ENCODE data around the gene SLC12A7.

SLC12A7 gene

DNA sequence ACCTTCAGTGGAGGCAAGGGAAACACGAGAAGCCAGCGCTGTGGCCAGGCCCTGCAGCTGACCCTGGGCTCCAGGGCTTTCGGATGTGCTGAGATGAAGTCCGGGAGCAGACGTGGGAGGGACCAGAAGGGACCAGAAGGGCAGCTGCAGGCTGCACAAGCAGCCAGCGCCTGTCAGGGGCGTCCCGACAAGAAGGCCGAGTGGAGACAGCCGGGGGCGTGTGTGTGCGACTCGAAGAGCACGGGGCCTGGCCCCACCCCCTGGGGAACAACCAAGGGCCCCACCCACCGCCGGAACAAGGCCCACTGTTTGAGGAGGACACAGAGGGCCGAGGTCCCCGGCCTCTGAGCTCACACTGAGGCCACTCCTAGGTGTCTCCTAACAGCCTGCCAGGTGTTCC is 31.4 kb downstream of the SLC12A7 start:
- TF ChIP-seq ZFX (IDR thresholded peaks at IDR 0.05) = no peak
- TF ChIP-seq, protein P1, sequence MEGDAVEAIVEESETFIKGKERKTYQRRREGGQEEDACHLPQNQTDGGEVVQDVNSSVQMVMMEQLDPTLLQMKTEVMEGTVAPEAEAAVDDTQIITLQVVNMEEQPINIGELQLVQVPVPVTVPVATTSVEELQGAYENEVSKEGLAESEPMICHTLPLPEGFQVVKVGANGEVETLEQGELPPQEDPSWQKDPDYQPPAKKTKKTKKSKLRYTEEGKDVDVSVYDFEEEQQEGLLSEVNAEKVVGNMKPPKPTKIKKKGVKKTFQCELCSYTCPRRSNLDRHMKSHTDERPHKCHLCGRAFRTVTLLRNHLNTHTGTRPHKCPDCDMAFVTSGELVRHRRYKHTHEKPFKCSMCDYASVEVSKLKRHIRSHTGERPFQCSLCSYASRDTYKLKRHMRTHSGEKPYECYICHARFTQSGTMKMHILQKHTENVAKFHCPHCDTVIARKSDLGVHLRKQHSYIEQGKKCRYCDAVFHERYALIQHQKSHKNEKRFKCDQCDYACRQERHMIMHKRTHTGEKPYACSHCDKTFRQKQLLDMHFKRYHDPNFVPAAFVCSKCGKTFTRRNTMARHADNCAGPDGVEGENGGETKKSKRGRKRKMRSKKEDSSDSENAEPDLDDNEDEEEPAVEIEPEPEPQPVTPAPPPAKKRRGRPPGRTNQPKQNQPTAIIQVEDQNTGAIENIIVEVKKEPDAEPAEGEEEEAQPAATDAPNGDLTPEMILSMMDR (conservative IDR thresholded peaks at IDR 0.05) = no peak

DNA sequence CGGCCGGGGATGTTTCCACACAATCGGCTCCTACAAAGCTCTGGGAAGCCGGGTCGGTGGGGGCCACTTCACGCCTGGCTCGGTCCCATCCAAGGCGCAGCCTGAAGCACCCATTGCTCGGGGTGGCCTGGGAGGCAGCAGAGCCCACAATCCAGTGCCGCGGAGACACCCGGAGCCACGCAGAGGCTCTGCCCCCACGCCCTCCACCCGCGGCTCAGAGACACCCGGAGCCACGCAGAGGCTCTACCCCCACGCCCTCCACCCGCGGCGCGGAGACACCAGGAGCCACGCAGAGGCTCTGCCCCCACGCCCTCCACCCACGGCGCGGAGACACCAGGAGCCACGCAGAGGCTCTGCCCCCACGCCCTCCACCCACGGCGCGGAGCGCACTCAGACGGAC is 31.9 kb downstream of the SLC12A7 start:
- no peak for TF ChIP-seq ZFX (IDR thresholded peaks at IDR 0.05)
- H3K27ac ChIP-seq = no peak overlapping the region

More for the DNA sequence above, 31.4 kb downstream of the SLC12A7 start:
- H3K27ac ChIP-seq = no peak overlapping the region

DNA sequence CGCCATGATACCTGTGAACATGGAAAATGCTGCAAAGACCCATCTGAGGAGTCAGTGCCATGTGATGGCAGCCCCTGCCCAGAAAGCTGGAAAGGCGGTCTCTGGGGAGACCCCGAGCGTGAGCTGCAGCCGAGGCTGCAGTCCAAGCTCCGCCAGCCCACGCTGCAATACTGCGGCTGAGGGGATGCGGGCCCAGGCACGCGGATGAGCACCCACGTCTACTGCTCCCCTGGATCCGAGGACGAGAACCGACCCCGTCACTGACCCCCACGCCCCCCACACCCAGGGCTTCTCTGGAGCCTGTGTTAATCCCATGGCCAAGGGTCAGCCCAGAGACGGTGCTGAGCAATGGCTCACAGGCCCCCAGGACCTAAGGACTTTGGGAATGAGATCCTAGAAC is 32.4 kb downstream of the SLC12A7 start:
- TF ChIP-seq, protein P1 (conservative IDR thresholded peaks at IDR 0.05) = no peak
- no peak for TF ChIP-seq ZFX (IDR thresholded peaks at IDR 0.05)
- H3K27ac ChIP-seq = no peak overlapping the region

DNA sequence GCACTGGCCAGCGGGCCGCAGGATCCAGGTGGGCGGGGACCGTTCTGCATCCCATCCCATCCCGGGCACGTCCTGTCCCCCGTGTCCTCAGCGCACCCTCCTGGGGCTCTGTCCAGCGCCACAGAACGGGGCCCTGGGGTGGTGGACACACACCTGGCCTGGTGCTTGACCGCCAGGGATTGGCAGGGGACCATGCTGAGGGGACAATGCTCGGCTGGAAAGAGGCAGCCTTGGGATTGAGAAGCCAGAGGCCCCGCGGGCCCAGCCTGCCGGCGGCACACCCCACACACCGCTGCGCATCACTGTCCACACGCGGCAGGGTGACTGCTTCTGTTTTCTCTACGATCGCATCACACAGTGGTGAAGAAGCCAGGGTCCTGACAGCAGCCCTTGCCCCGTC is 33.0 kb downstream of the SLC12A7 start:
- H3K27ac ChIP-seq = no peak overlapping the region
- TF ChIP-seq, protein P1 (conservative IDR thresholded peaks at IDR 0.05) = no peak
- TF ChIP-seq ZFX (IDR thresholded peaks at IDR 0.05) = no peak

DNA sequence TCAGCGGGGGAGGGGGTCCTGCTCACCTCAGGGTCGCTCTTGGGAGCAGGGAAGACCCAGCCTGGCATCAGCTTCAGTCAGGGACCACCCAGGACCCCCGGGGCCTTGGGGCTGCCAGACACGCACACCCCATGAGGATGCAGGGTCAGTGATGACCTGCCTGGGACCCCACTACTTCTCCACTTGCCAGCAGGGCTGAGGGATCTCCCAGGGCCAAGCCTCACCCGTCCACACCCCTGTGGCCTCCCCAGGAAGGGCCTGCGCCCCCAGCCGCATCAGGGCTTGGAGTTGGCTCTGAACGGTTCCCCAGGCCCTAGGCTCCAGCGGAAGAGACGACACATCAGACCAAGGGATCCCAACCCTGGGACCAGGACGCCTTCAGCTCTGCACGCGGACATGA is 33.7 kb downstream of the SLC12A7 start:
- TF ChIP-seq, protein P1 (conservative IDR thresholded peaks at IDR 0.05) = no peak
- no peak for TF ChIP-seq ZFX (IDR thresholded peaks at IDR 0.05)

DNA sequence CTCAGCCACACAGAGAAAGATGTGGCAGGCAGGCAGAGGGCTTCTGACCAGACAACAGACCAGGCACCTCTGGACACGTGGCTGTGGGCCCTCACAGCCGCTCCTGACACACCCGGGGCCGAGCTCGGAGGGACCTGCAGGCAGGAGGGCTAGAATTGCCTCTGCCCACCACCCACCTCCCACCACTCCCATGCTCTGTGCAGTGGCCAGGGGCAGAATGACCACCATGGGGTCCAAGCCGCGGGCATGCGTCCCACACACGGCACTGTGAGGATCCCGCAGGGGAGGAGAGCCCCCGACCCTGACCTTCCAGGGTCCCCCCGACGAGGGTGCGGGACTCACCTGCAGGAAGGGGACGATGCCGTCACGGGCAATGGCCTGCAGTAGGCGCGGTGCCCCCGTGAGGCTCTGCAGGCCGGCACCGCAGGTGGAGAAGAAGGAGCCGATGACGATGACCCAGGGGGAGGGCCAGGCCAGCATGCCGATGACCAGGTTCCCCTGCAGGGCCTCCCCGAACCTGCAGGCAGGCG is 34.3 kb downstream of the SLC12A7 start:
- TF ChIP-seq, protein P1 (conservative IDR thresholded peaks at IDR 0.05) = no peak
- TF ChIP-seq ZFX (IDR thresholded peaks at IDR 0.05) = no peak
- no peak overlapping the region for H3K27ac ChIP-seq

More for the DNA sequence above, 33.7 kb downstream of the SLC12A7 start:
- H3K27ac ChIP-seq = no peak overlapping the region

DNA sequence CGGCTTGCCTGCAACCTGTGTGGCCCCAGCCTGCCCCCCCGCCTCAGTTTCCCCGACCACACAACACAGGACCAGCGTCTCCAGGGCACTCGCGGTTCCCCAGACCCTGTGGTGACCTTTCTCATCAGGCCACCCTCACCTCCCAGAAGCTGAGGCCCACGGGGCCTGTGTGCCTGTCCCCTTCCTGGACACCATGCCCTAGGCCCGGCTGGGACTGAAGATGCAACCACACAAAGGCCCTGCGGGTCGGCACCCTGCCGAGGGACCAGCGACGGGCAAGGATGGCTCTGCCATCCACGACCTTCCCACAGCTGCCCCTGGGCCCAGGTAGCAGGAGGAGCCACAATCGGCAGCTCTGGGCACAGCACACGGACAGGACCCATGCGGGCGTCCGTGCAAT is 34.8 kb downstream of the SLC12A7 start:
- no peak for TF ChIP-seq ZFX (IDR thresholded peaks at IDR 0.05)
- TF ChIP-seq, protein P1 (conservative IDR thresholded peaks at IDR 0.05) = no peak
- H3K27ac ChIP-seq = no peak overlapping the region

DNA sequence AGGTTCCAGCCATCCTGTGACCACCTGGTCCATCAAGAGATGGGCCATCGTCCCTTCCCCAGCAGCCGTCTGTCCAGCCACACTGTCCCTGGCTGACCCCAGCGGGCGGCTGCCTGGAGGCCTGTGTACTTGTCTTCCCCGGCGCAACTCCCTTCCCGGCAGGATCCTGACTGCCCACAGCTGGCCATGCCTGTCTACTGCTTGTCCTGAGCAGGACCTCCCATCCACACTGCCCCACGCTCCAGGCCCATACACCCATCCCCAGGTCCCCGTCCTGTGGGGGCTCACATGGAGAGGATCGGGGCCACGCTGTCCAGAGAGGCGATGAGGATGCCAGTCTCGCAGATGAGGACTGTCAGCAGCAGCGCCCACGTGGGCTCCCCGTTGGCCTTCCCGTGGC is 35.5 kb downstream of the SLC12A7 start:
- TF ChIP-seq ZFX (IDR thresholded peaks at IDR 0.05) = no peak
- TF ChIP-seq, protein P1 (conservative IDR thresholded peaks at IDR 0.05) = no peak
- H3K27ac ChIP-seq = no peak overlapping the region
